Activated T-cell treated with anti-CD3 and anti-CD28 coated beads, Interleukin-2, amount 50 U/mL, for 72 hours (primary cell): ENCODE results near the gene RAD51. TPM values are rescaled to one million over a fixed set of nuclear protein-coding genes. Genes with fewer than 3 reads are reported as not detected.

Experiments
- ATAC-seq, 2 donors: fragments of 150-1000 bp; cut with Tn5 transposase; replicated peaks in 1 of 2; 2 replicates each; pipeline ENCODE4 v1.10.0; 2021; ENCODE audit warnings: moderate library complexity in 2 of 2, mild to moderate bottlenecking in 1 of 2
- DNase-seq, 2 donors: peaks; one replicate each; pipeline ENCODE4 v3.0.0; 2021 to 2022; ENCODE audit warnings: mixed read lengths in 1 of 2
- H3K27ac Mint-ChIP-seq: one replicate; pipeline ENCODE4 v1.8.0; 2022; ENCODE audit warnings: mild to moderate bottlenecking, moderate library complexity, mixed read lengths
- H3K27me3 Mint-ChIP-seq: one replicate; pipeline ENCODE4 v1.8.0; 2022; ENCODE audit warnings: low read depth, mixed read lengths
- H3K36me3 Mint-ChIP-seq, 2 donors: one replicate each; pipeline ENCODE4 v1.8.0; 2022; ENCODE audit warnings: mixed read lengths in 2 of 2, mild to moderate bottlenecking in 1 of 2; ENCODE audit not compliant: insufficient read depth in 2 of 2
- H3K4me1 Mint-ChIP-seq: one replicate; pipeline ENCODE4 v1.8.0; 2022; ENCODE audit warnings: low read depth, mixed read lengths
- H3K4me3 Mint-ChIP-seq, 2 donors: one replicate each; pipeline ENCODE4 v1.8.0; 2022; ENCODE audit warnings: mild to moderate bottlenecking in 2 of 2, mixed read lengths in 2 of 2, moderate library complexity in 2 of 2
- H3K9me3 Mint-ChIP-seq, 2 donors: one replicate each; pipeline ENCODE4 v1.8.0; 2022; ENCODE audit warnings: mixed read lengths in 2 of 2
- total RNA-seq, 2 donors: library from RNA; stranded (reverse); gene quantifications; one replicate each; pipeline ENCODE4 v1.2.3, GENCODE V29; 2022

Gene RAD51
- total RNA-seq, 2 donors from 2014 or later = 49.9 to 73.2 TPM

DNA sequence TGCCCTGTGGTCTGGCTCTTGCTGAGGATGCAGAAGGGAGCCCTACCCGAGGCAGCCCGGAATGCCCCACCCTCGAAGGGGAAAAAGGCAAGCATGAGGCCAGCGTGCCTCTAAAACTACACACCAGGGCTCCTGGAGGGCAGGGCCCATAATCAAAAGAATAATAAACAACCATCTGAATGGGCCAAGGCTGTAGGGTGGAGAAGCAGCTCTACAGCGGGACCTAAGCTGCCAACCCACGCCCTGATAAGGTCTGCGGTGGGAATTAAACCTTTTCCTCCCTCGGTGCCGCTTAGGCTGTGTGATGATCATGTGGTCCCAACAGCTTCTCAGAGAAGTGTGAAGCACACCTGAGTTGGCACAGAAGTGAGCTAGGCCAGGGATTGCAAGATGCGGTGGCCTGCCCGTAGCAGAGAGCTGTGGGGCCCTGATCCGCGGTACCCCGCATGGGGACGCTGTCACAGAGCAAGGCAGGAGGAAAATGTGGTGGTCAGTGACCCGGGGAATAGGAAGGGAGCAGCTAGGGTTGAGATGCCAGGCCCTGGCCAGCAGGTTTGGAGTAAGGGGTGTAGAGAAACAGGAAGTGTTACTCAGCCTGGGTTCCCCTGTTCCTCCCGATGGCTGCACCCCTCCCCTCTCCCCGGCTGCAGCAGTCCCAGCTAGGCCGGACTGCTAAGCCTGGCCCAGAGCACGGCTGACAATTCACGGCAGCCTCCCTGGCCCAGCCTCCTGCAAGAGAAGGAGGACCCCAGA, 73.7 kb downstream of the RAD51 start:
- ATAC-seq (no peak), DNase-seq (no peak)
- Mint-ChIP-seq H3K4me3 (peak overlapping the region; percentile 69 to 77), H3K4me1 (peaks cover 40% of the 10 kb centered on the region), H3K36me3 (no peaks in the 10 kb centered on the region), H3K9me3 (no peaks in the 10 kb centered on the region), H3K27ac (peak overlapping the region; percentile 88), H3K27me3 (no peaks in the 10 kb centered on the region)

- Mint-ChIP-seq H3K4me1 (peaks cover 40% of the 10 kb centered on the region), H3K9me3 (no peaks in the 10 kb centered on the region), H3K4me3 (peak within 1 kb of the TSS; percentile 69 to 77), H3K36me3 (no peaks in the 10 kb centered on the region), H3K27ac (peak within 1 kb of the TSS; percentile 88), H3K27me3 (no peaks in the 10 kb centered on the region)
- ATAC-seq (peak; percentile 50 to 63), DNase-seq (peak; percentile 38 to 64)
Measured at GRCh38 chr15:40769274-40770146, 74.5 kb downstream of the RAD51 start, which contains the start of gene C15orf62. Gene C15orf62, plus strand, starts transcription at chr15:40769980. Its CDS starts 516 bp downstream, at chr15:40770496.

- H3K4me1 Mint-ChIP-seq = peaks cover 34% of the 10 kb centered on the region
- ATAC-seq (no peak), DNase-seq (no peak)
- H3K27me3 Mint-ChIP-seq = no peaks in the 10 kb centered on the region
- H3K36me3 Mint-ChIP-seq = no peaks in the 10 kb centered on the region
- H3K4me3 Mint-ChIP-seq = peak overlapping the region; percentile 37 to 77
- no peaks in the 10 kb centered on the region for H3K9me3 Mint-ChIP-seq
- H3K27ac Mint-ChIP-seq = no peak overlapping the region
Measured at GRCh38 chr15:40770147-40770721, 75.3 kb downstream of the RAD51 start.

DNA sequence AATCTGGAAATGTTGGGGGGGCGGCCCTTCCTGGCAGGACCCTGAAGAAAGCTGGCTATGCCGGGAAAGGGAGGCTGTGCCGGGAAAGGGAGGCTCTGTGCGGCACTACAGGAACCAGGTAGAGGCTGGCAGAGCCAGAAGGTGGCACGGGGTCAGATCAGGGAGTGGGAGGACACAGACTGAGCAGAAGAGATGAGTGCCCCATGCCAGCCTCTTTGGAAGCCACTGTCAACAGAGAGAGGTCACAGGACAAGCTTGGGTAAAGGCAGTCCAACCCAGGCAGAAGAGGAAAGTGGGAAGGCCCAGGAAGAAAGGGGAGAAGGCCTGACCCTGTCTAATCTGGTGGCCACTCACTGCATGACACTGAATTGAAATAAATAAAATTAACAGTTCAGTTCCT, 76.3 kb downstream of the RAD51 start:
- ATAC-seq = no peak
- no peak overlapping the region for H3K27ac Mint-ChIP-seq
- no peaks in the 10 kb centered on the region for H3K36me3 Mint-ChIP-seq
- H3K9me3 Mint-ChIP-seq = no peaks in the 10 kb centered on the region
- DNase-seq = no peak
- H3K27me3 Mint-ChIP-seq = no peaks in the 10 kb centered on the region
- peaks cover 24% of the 10 kb centered on the region for H3K4me1 Mint-ChIP-seq
- no peak overlapping the region for H3K4me3 Mint-ChIP-seq

GRCh38 chr15:40772014-40772413, 77.0 kb downstream of the RAD51 start:
- Mint-ChIP-seq H3K4me1 (peaks cover 31% of the 10 kb centered on the region), H3K4me3 (no peak overlapping the region), H3K27ac (no peak overlapping the region), H3K9me3 (no peaks in the 10 kb centered on the region), H3K36me3 (peaks cover 2 to 3% of the 10 kb centered on the region in 2 donors), H3K27me3 (no peaks in the 10 kb centered on the region)
- DNase-seq (no peak), ATAC-seq (no peak)

GRCh38 chr15:40773496-40773895, 78.5 kb downstream of the RAD51 start:
- no peak overlapping the region for H3K27ac Mint-ChIP-seq
- ATAC-seq = no peak

GRCh38 chr15:40773902-40774301, 78.9 kb downstream of the RAD51 start:
- Mint-ChIP-seq H3K36me3 (peaks cover 2 to 3% of the 10 kb centered on the region in 2 donors), H3K4me1 (peaks cover 23% of the 10 kb centered on the region), H3K4me3 (no peak overlapping the region), H3K9me3 (no peaks in the 10 kb centered on the region), H3K27ac (no peak overlapping the region), H3K27me3 (no peaks in the 10 kb centered on the region)
- ATAC-seq (no peak), DNase-seq (no peak)

More at GRCh38 chr15:40773496-40773895, 78.5 kb downstream of the RAD51 start:
- no peak for DNase-seq
- no peaks in the 10 kb centered on the region for H3K27me3 Mint-ChIP-seq
- peaks cover 2 to 3% of the 10 kb centered on the region in 2 donors for H3K36me3 Mint-ChIP-seq
- no peak overlapping the region for H3K4me3 Mint-ChIP-seq
- no peaks in the 10 kb centered on the region for H3K9me3 Mint-ChIP-seq
- H3K4me1 Mint-ChIP-seq = peaks cover 27% of the 10 kb centered on the region

- H3K4me1 Mint-ChIP-seq = peaks cover 12% of the 10 kb centered on the region
- no peak for ATAC-seq
- H3K27me3 Mint-ChIP-seq = no peaks in the 10 kb centered on the region
- DNase-seq = no peak
- H3K36me3 Mint-ChIP-seq = peaks cover 2 to 7% of the 10 kb centered on the region in 2 donors
- no peak overlapping the region for H3K4me3 Mint-ChIP-seq
- no peak overlapping the region for H3K27ac Mint-ChIP-seq
- no peaks in the 10 kb centered on the region for H3K9me3 Mint-ChIP-seq
Measured at GRCh38 chr15:40775007-40775406, 80.0 kb downstream of the RAD51 start.

GRCh38 chr15:40775740-40776536, 81.0 kb downstream of the RAD51 start:
- Mint-ChIP-seq H3K27me3 (no peaks in the 10 kb centered on the region), H3K36me3 (peaks cover 2 to 7% of the 10 kb centered on the region in 2 donors), H3K4me1 (peaks cover 8% of the 10 kb centered on the region), H3K9me3 (no peaks in the 10 kb centered on the region), H3K4me3 (no peak overlapping the region), H3K27ac (no peak overlapping the region)
- ATAC-seq = peak in 1 of 2 donors; percentile 4
- no peak for DNase-seq

DNA sequence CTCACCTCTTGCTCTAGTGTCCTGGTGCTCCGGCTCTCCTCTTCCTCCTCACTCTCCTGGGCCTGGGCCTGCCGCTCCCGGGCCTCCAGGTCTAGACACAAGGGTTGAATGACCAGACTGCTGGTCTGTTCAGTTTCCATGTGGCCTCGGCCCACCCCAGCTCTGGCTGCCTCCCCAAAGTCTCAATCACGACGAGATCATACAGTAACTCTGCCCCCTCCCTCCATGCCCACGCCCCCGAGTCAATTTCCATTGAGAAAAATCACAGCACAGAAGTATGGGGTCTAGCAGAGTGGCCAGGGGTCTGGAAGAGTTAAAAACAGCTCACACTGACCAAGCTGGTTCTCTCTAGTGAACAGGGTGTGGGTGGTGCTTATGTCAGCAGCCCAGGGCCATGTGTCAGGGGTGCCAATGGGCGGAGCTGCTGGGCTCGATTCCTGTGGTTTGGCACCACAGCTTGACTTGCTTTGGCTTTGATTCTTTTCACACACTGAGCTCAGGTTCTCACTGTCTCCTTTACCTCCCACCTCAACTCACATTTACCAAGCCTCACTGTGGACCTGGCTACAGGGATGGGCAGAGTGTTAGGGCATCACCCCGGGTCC, 81.7 kb downstream of the RAD51 start:
- DNase-seq (peak; percentile 44 to 64), ATAC-seq (peak; percentile 91 to 92)
- H3K9me3 Mint-ChIP-seq = no peaks in the 10 kb centered on the region
- H3K36me3 Mint-ChIP-seq = peaks cover 2 to 7% of the 10 kb centered on the region in 2 donors
- H3K27ac Mint-ChIP-seq = no peak overlapping the region
- no peak overlapping the region for H3K4me3 Mint-ChIP-seq
- H3K27me3 Mint-ChIP-seq = no peaks in the 10 kb centered on the region
- H3K4me1 Mint-ChIP-seq = peaks cover 8% of the 10 kb centered on the region
